Ramos (cell line): ENCODE data around the gene FBXO42.

Experiments used
- in situ Hi-C: fragments of 300-500 bp; cut with MboI; formaldehyde crosslinking; loops from one replicate; pipeline ENCODE4 v1.14.3; 2022; ENCODE audit warnings: low sequenced_read_pairs; ENCODE audit not compliant: unreplicated experiment

FBXO42 gene

GRCh38 chr1:16208270-16208987 is 143.9 kb downstream of the FBXO42 start:
- in situ Hi-C loops, result no loop called here

- in situ Hi-C loops, result no loop called here
These were observed 144.7 kb downstream of the FBXO42 start for GRCh38 chr1:16207318-16208269.

- in situ Hi-C loops, result no loop called here
These were observed 145.5 kb downstream of the FBXO42 start for GRCh38 chr1:16206547-16207317.

GRCh38 chr1:16205891-16206546 is 146.3 kb downstream of the FBXO42 start:
- in situ Hi-C loops, result no loop called here

GRCh38 chr1:16205334-16205671 is 147.0 kb downstream of the FBXO42 start:
- in situ Hi-C loops, result no loop called here

GRCh38 chr1:16204634-16205333 is 147.5 kb downstream of the FBXO42 start:
- in situ Hi-C loops, result no loop called here

- in situ Hi-C loops, result no loop called here
These were observed 148.1 kb downstream of the FBXO42 start for GRCh38 chr1:16204216-16204615.

- in situ Hi-C loops, result no loop called here
These were observed 148.7 kb downstream of the FBXO42 start for GRCh38 chr1:16203550-16203949.

GRCh38 chr1:16202281-16203210 is 149.7 kb downstream of the FBXO42 start:
- in situ Hi-C loops, result no loop called here

- in situ Hi-C loops, result no loop called here
These were observed 152.6 kb downstream of the FBXO42 start for GRCh38 chr1:16199700-16200099.

GRCh38 chr1:16199157-16199501 is 153.2 kb downstream of the FBXO42 start:
- in situ Hi-C loops, result no loop called here

GRCh38 chr1:16198444-16199156 is 153.7 kb downstream of the FBXO42 start:
- in situ Hi-C loops, result no loop called here

GRCh38 chr1:16196874-16197273 is 155.4 kb downstream of the FBXO42 start:
- in situ Hi-C loops, result no loop called here
